Suprapubic skin (tissue), 4 donors: ENCODE results near the gene OR52R1.

Experiments used
- CTCF ChIP-seq, 2 donors: fragments of 200-600 bp in 1 of 2; fragments of 450-650 bp in 1 of 2; sonication (generic) in 1 of 2; IDR thresholded peaks; one replicate each; pipeline ENCODE4 v1.5.1; 2016 to 2019; ENCODE audit warnings: antibody characterized with exemption in 2 of 2, mild to moderate bottlenecking in 1 of 2, moderate library complexity in 1 of 2
- EP300 ChIP-seq: sonication (generic); formaldehyde crosslinking; IDR thresholded peaks from one replicate; pipeline ENCODE4 v1.6.1; 2017; ENCODE audit warnings: antibody characterized with exemption
- POLR2AphosphoS5 ChIP-seq, 3 donors: sonication (generic); formaldehyde crosslinking; IDR thresholded peaks; one replicate each; pipeline ENCODE4 v1.6.1; 2017; ENCODE audit warnings: antibody characterized with exemption in 3 of 3

- TF ChIP-seq POLR2AphosphoS5 (IDR thresholded peaks at IDR 0.05), result no peak
- TF ChIP-seq CTCF (IDR thresholded peaks at IDR 0.05), result no peak
- no peak for TF ChIP-seq EP300
Measured at GRCh38 chr11:4839851-4840549, 35.8 kb upstream of the OR52R1 start.
